ENCODE results near the gene SLC38A3. TPM values are rescaled to one million over a fixed set of nuclear protein-coding genes. Genes with fewer than 3 reads are reported as not detected.

Gene SLC38A3
- total RNA-seq, 4 donors from 2014 or later, result not detected

GRCh38 chr3:50186096-50186495 lies 19.0 kb upstream of the SLC38A3 start:
- no peak for TF ChIP-seq CTCF (IDR thresholded peaks at IDR 0.05; ENCODE audit: low read depth)

GRCh38 chr3:50187750-50188149 lies 17.3 kb upstream of the SLC38A3 start:
- TF ChIP-seq CTCF (IDR thresholded peaks at IDR 0.05; ENCODE audit: low read depth), result no peak

GRCh38 chr3:50189274-50189673 lies 15.8 kb upstream of the SLC38A3 start:
- TF ChIP-seq CTCF (IDR thresholded peaks at IDR 0.05; ENCODE audit: low read depth), result no peak

GRCh38 chr3:50189989-50190388 lies 15.1 kb upstream of the SLC38A3 start:
- TF ChIP-seq CTCF (IDR thresholded peaks at IDR 0.05; ENCODE audit: low read depth), result no peak

GRCh38 chr3:50190936-50191660 lies 14.0 kb upstream of the SLC38A3 start, which contains the start of gene GNAT1:
Gene GNAT1, plus strand, starts transcription at chr3:50191610. Its CDS starts 116 bp downstream, at chr3:50191726.
- no peak for TF ChIP-seq CTCF (IDR thresholded peaks at IDR 0.05; ENCODE audit: low read depth)

- no peak for TF ChIP-seq CTCF (IDR thresholded peaks at IDR 0.05; ENCODE audit: low read depth)
Observed at GRCh38 chr3:50192124-50192523, 12.9 kb upstream of the SLC38A3 start.

GRCh38 chr3:50192689-50193141 lies 12.4 kb upstream of the SLC38A3 start:
- no peak for TF ChIP-seq CTCF (IDR thresholded peaks at IDR 0.05; ENCODE audit: low read depth)

Data from subcutaneous adipose tissue (tissue), 4 donors.